Trophoblast cell (in vitro differentiated cells and primary cell): ENCODE data around the gene RASSF4.

Source experiments
- DNase-seq, 2 donors: peaks; one replicate each; pipeline ENCODE4 v3.0.0-alpha.2; 2016
- H2AFZ ChIP-seq: 2 replicates; pipeline ENCODE4 v1.6.1; 2013; ENCODE audit warnings: low read length, moderate library complexity, mild to moderate bottlenecking; ENCODE audit not compliant: insufficient read depth, poor library complexity
- H2AK5ac ChIP-seq: 2 replicates; pipeline ENCODE4 v1.6.1; 2013; ENCODE audit warnings: mild to moderate bottlenecking, low read length
- H2BK120ac ChIP-seq: 2 replicates; pipeline ENCODE4 v1.6.1; 2013; ENCODE audit warnings: low read length, mild to moderate bottlenecking, moderate library complexity; ENCODE audit not compliant: insufficient read depth, poor library complexity
- H2BK12ac ChIP-seq: 2 replicates; pipeline ENCODE4 v1.6.1; 2013; ENCODE audit warnings: mild to moderate bottlenecking, low read length, moderate library complexity
- H2BK5ac ChIP-seq: 2 replicates; pipeline ENCODE4 v1.6.1; 2013; ENCODE audit warnings: low read length, low read depth, moderate library complexity, mild to moderate bottlenecking; ENCODE audit not compliant: poor library complexity
- H3K14ac ChIP-seq: 2 replicates; pipeline ENCODE4 v1.6.1; 2013; ENCODE audit warnings: mild to moderate bottlenecking, low read length
- H3K18ac ChIP-seq: 2 replicates; pipeline ENCODE4 v1.6.1; 2013; ENCODE audit warnings: mild to moderate bottlenecking, low read length
- H3K23ac ChIP-seq: 2 replicates; pipeline ENCODE4 v1.6.1; 2013; ENCODE audit warnings: low read length
- H3K27ac ChIP-seq: 2 replicates; pipeline ENCODE4 v1.5.1; 2013; ENCODE audit warnings: low read depth, mild to moderate bottlenecking, inconsistent platforms, low read length, moderate library complexity
- H3K27me3 ChIP-seq: 2 replicates; pipeline ENCODE4 v1.6.1; 2013; ENCODE audit warnings: inconsistent platforms, mild to moderate bottlenecking, low read length, moderate library complexity; ENCODE audit not compliant: insufficient read depth
- H3K36me3 ChIP-seq, 2 experiments: 1 replicate in 1 of 2; 2 replicates in 1 of 2; pipeline ENCODE4 v1.6.1; 2013; ENCODE audit warnings: low read length in 2 of 2, mild to moderate bottlenecking in 2 of 2, moderate library complexity in 1 of 2; ENCODE audit not compliant: insufficient read depth in 2 of 2, control insufficient read depth in 1 of 2
- H3K4ac ChIP-seq: 2 replicates; pipeline ENCODE4 v1.6.1; 2013; ENCODE audit warnings: low read depth, mild to moderate bottlenecking, low read length, moderate library complexity
- H3K4me1 ChIP-seq, 2 experiments: 1 replicate in 1 of 2; 2 replicates in 1 of 2; pipeline ENCODE4 v1.6.1; 2013; ENCODE audit warnings: low read length in 2 of 2, mild to moderate bottlenecking in 2 of 2, moderate library complexity in 1 of 2; ENCODE audit not compliant: insufficient read depth in 2 of 2, control insufficient read depth in 1 of 2
- H3K4me2 ChIP-seq: 2 replicates; pipeline ENCODE4 v1.6.1; 2013; ENCODE audit warnings: inconsistent platforms, mild to moderate bottlenecking, low read length, moderate library complexity
- H3K4me3 ChIP-seq: 2 replicates; pipeline ENCODE4 v1.5.1; 2013; ENCODE audit warnings: mild to moderate bottlenecking, low read depth, low read length, inconsistent platforms
- H3K79me1 ChIP-seq: one replicate; pipeline ENCODE4 v1.6.1; 2013; ENCODE audit warnings: low read length
- H3K79me2 ChIP-seq: 2 replicates; pipeline ENCODE4 v1.6.1; 2013; ENCODE audit warnings: low read length, mild to moderate bottlenecking; ENCODE audit not compliant: control insufficient read depth, insufficient read depth, poor library complexity
- H3K9ac ChIP-seq: 2 replicates; pipeline ENCODE4 v1.6.1; 2013; ENCODE audit warnings: mild to moderate bottlenecking, low read length
- H3K9me3 ChIP-seq: 2 replicates; pipeline ENCODE4 v1.6.1; 2013; ENCODE audit warnings: low read depth, mild to moderate bottlenecking, control low read depth, inconsistent platforms, low read length; ENCODE audit not compliant: insufficient read depth
- H4K12ac ChIP-seq: 2 replicates; pipeline ENCODE4 v1.6.1; 2013; ENCODE audit warnings: low read depth, mild to moderate bottlenecking, low read length, moderate library complexity
- H4K8ac ChIP-seq: 2 replicates; pipeline ENCODE4 v1.6.1; 2013; ENCODE audit warnings: low read depth, mild to moderate bottlenecking, low read length, moderate library complexity
- H4K91ac ChIP-seq: one replicate; pipeline ENCODE4 v1.6.1; 2013; ENCODE audit warnings: low read depth, mild to moderate bottlenecking, low read length, moderate library complexity
- WGBS: extraction: QIAGEN DNeasy Blood & Tissue Kit; methylation state at CpG from one replicate; pipeline ENCODE4 v1.1.7; 2013; ENCODE audit warnings: missing lambda C conversion rate; ENCODE audit not compliant: insufficient read length, insufficient coverage; ENCODE audit errors: extremely low coverage; 5-methylcytosine and 5-hydroxymethylcytosine counted together

The RASSF4 gene

DNA sequence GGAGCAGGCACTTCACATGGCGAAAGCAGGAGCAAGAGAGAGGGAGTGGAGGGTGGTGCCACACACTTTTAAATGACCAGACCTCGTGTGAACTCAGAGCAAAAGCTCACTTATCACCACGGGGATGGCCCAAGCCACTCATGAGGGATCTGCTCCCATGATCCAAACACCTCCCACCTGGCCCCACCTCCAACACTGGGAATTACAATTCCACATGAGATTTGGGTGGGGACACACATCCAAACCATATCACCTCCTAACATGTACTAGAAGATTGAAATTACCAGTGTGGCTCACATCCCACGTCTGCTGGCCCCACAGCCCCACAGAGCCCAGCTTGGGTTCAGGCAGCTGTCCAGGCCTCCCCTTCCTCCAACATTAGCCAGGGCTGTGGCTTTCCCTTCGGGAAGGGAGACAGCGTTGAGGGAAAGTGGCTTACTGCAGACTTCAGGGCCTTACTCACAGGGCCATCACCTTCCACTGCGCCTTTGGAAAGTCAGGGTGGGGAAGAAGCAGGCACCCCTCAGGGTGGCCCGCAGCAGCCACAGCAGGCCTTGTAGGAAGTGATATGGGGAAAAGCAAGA lies 11.3 kb downstream of the RASSF4 start:
- H3K23ac ChIP-seq: no peak overlapping the region
- H3K27me3 ChIP-seq: no peaks in the 10 kb centered on the region
- no peak overlapping the region for H3K14ac ChIP-seq
- no peak overlapping the region for H3K18ac ChIP-seq
- no peak overlapping the region for H3K4me2 ChIP-seq
- H2BK5ac ChIP-seq: no peak overlapping the region
- H2AFZ ChIP-seq: no peak overlapping the region
- H2BK120ac ChIP-seq: no peak overlapping the region
- no CpG with 5 or more reads among the region's 8 CpGs for WGBS
- H3K79me1 ChIP-seq: peaks cover 16% of the 10 kb centered on the region
- no peak overlapping the region for H4K12ac ChIP-seq
- peaks cover 26 to 37% of the 10 kb centered on the region in 2 experiments for H3K4me1 ChIP-seq
- H3K4ac ChIP-seq: no peak overlapping the region
- peaks cover 24 to 31% of the 10 kb centered on the region in 2 experiments for H3K36me3 ChIP-seq
- H3K9ac ChIP-seq: no peak overlapping the region
- H3K9me3 ChIP-seq: no peaks in the 10 kb centered on the region
- H4K8ac ChIP-seq: no peak overlapping the region
- no peak for DNase-seq
- H2BK12ac ChIP-seq: no peak overlapping the region
- no peak overlapping the region for H2AK5ac ChIP-seq
- H3K27ac ChIP-seq: no peak overlapping the region
- H4K91ac ChIP-seq: no peak overlapping the region
- no peak overlapping the region for H3K4me3 ChIP-seq
- H3K79me2 ChIP-seq: peaks cover 3% of the 10 kb centered on the region

- Histone ChIP-seq H3K9me3 (no peaks in the 10 kb centered on the region), H3K4me2 (no peak overlapping the region), H3K4ac (no peak overlapping the region), H2BK5ac (no peak overlapping the region), H3K4me3 (no peak overlapping the region), H2AFZ (no peak overlapping the region), H3K27me3 (no peaks in the 10 kb centered on the region), H3K27ac (no peak overlapping the region), H2AK5ac (no peak overlapping the region), H3K23ac (no peak overlapping the region), H3K4me1 (peaks cover 23 to 36% of the 10 kb centered on the region in 2 experiments), H3K79me1 (peaks cover 14% of the 10 kb centered on the region), H3K9ac (no peak overlapping the region), H4K12ac (no peak overlapping the region), H3K79me2 (peaks cover 3% of the 10 kb centered on the region), H3K18ac (no peak overlapping the region), H4K8ac (no peak overlapping the region), H3K36me3 (peaks cover 24 to 31% of the 10 kb centered on the region in 2 experiments), H2BK120ac (no peak overlapping the region), H4K91ac (no peak overlapping the region), H3K14ac (no peak overlapping the region), H2BK12ac (no peak overlapping the region)
- no CpG with 5 or more reads among the region's 11 CpGs for WGBS
- no peak for DNase-seq
Measured at GRCh38 chr10:44971434-44971833, 11.8 kb downstream of the RASSF4 start.

GRCh38 chr10:44971935-44972757 lies 12.5 kb downstream of the RASSF4 start:
- Histone ChIP-seq H4K8ac (no peak overlapping the region), H3K9me3 (no peaks in the 10 kb centered on the region), H2AK5ac (no peak overlapping the region), H3K9ac (no peak overlapping the region), H3K4me2 (no peak overlapping the region), H3K18ac (no peak overlapping the region), H3K27ac (no peak overlapping the region), H3K14ac (no peak overlapping the region), H2BK120ac (no peak overlapping the region), H3K79me1 (peaks cover 12% of the 10 kb centered on the region), H2AFZ (no peak overlapping the region), H4K91ac (no peak overlapping the region), H3K27me3 (no peaks in the 10 kb centered on the region), H3K23ac (no peak overlapping the region), H3K79me2 (peaks cover 3% of the 10 kb centered on the region), H2BK12ac (no peak overlapping the region), H2BK5ac (no peak overlapping the region), H3K4me1 (peaks cover 26 to 41% of the 10 kb centered on the region in 2 experiments), H3K4me3 (no peak overlapping the region), H3K36me3 (peaks cover 27 to 34% of the 10 kb centered on the region in 2 experiments), H3K4ac (no peak overlapping the region), H4K12ac (no peak overlapping the region)
- whole genome bisulfite sequencing: no CpG with 5 or more reads among the region's 12 CpGs
- DNase-seq: no peak

DNA sequence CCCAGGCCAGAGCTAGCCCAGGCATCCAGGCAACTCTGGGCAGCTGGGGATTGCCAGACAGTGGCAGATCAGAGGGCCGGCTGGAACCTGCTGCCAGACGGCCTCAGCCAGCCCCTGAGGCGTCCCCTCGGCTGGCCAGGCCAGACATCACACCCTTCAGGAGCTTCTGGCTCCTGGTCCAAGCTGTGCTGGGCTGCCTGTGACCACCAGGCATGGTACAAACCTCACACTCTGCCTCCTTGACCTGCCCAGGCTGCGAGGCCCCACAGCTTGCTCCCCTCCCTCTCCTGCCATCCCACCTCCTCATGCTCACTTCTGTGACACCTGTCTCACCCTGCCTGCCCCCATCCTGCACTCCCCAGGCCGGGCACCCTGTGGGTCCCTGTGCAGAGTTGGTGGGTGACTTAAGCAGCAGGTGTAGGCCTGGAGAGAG lies 13.3 kb downstream of the RASSF4 start:
- Histone ChIP-seq H4K12ac (no peak overlapping the region), H3K79me1 (peaks cover 19% of the 10 kb centered on the region), H3K23ac (no peak overlapping the region), H3K27me3 (no peaks in the 10 kb centered on the region), H3K14ac (no peak overlapping the region), H4K8ac (no peak overlapping the region), H3K9ac (no peak overlapping the region), H3K4me1 (peaks cover 28 to 45% of the 10 kb centered on the region in 2 experiments), H2AFZ (no peak overlapping the region), H3K79me2 (peaks cover 7% of the 10 kb centered on the region), H4K91ac (peak overlapping the region; percentile 9), H3K27ac (no peak overlapping the region), H3K4me3 (no peak overlapping the region), H2BK120ac (no peak overlapping the region), H2BK12ac (no peak overlapping the region), H3K9me3 (no peaks in the 10 kb centered on the region), H3K4ac (no peak overlapping the region), H2AK5ac (peak overlapping the region; percentile 8), H3K36me3 (peaks cover 27 to 34% of the 10 kb centered on the region in 2 experiments), H3K18ac (no peak overlapping the region), H2BK5ac (no peak overlapping the region), H3K4me2 (no peak overlapping the region)
- no CpG with 5 or more reads among the region's 6 CpGs for WGBS
- no peak for DNase-seq
